Keratinocyte (primary cell): ENCODE measurements around the gene EFCAB6. TPM values are rescaled to one million over a fixed set of nuclear protein-coding genes. Genes with fewer than 3 reads are reported as not detected.
A peak's percentile ranks its signal among the peaks of the same experiment; 100 is the strongest.

Experiments used
- DNase-seq: peaks from one replicate; pipeline ENCODE4 v3.0.0-alpha.2; 2011; ENCODE audit warnings: low read depth, missing footprints, low spot score
- FAIRE-seq: peaks from 2 replicates; lab custom pipeline; 2011; peaks lifted over from hg19 to GRCh38; lab: Jason Lieb, UNC
- H2AFZ ChIP-seq: 2 replicates; pipeline ENCODE4 v1.6.0; 2012; ENCODE audit warnings: low read length, control low read depth, inconsistent platforms; ENCODE audit not compliant: control insufficient read depth
- H3K27ac ChIP-seq: 2 replicates; pipeline ENCODE4 v1.5.1; 2011; ENCODE audit warnings: low read length; ENCODE audit not compliant: control insufficient read depth, insufficient read depth
- H3K27me3 ChIP-seq: 3 replicates; pipeline ENCODE4 v1.6.0; 2011; ENCODE audit warnings: low read length; ENCODE audit not compliant: control insufficient read depth, insufficient read depth; ENCODE audit errors: extremely low read depth
- H3K36me3 ChIP-seq, 2 experiments: 2 replicates in 1 of 2; 3 replicates in 1 of 2; pipeline ENCODE4 v1.5.1; 2011; ENCODE audit warnings: low read length in 2 of 2, mild to moderate bottlenecking in 1 of 2; ENCODE audit not compliant: control insufficient read depth in 2 of 2, insufficient read depth in 2 of 2; ENCODE audit errors: extremely low read depth in 1 of 2
- H3K4me1 ChIP-seq: 3 replicates; pipeline ENCODE4 v1.5.1; 2011; ENCODE audit warnings: low read length; ENCODE audit not compliant: control insufficient read depth, insufficient read depth; ENCODE audit errors: extremely low read depth
- H3K4me2 ChIP-seq: 3 replicates; pipeline ENCODE4 v1.6.0; 2011; ENCODE audit warnings: low read depth, low read length; ENCODE audit not compliant: control insufficient read depth, insufficient read depth; ENCODE audit errors: extremely low read depth
- H3K4me3 ChIP-seq, 3 experiments: fragments of 200-600 bp in 1 of 3; sonication (generic) in 1 of 3; 2 replicates in 2 of 3; 3 replicates in 1 of 3; pipeline ENCODE4 v1.5.1; 2011 to 2016; ENCODE audit warnings: low read length in 3 of 3, mild to moderate bottlenecking in 3 of 3, control low read depth in 2 of 3, inconsistent platforms in 1 of 3, low read depth in 1 of 3, mixed read lengths in 1 of 3, mixed run types in 1 of 3, moderate library complexity in 1 of 3; ENCODE audit not compliant: control insufficient read depth in 2 of 3, insufficient read depth in 2 of 3; ENCODE audit errors: extremely low read depth in 1 of 3
- H3K79me2 ChIP-seq: 2 replicates; pipeline ENCODE4 v1.6.0; 2012; ENCODE audit warnings: low read length; ENCODE audit not compliant: control insufficient read depth, insufficient read depth
- H3K9ac ChIP-seq: 3 replicates; pipeline ENCODE4 v1.6.0; 2011; ENCODE audit warnings: low read length; ENCODE audit not compliant: control insufficient read depth, insufficient read depth; ENCODE audit errors: extremely low read depth
- H3K9me1 ChIP-seq: 3 replicates; pipeline ENCODE4 v1.6.0; 2011; ENCODE audit warnings: low read length; ENCODE audit not compliant: control insufficient read depth, insufficient read depth; ENCODE audit errors: extremely low read depth
- H3K9me3 ChIP-seq: 2 replicates; pipeline ENCODE4 v1.5.1; 2012; ENCODE audit warnings: low read depth, low read length; ENCODE audit not compliant: control insufficient read depth
- H4K20me1 ChIP-seq: 3 replicates; pipeline ENCODE4 v1.6.0; 2011; ENCODE audit warnings: low read length; ENCODE audit not compliant: control insufficient read depth, insufficient read depth; ENCODE audit errors: extremely low read depth
- CTCF ChIP-seq, 3 experiments: IDR thresholded peaks in 1 of 3; conservative IDR thresholded peaks in 1 of 3; optimal IDR thresholded peaks in 1 of 3; 2 replicates in 2 of 3; 3 replicates in 1 of 3; pipeline versions ENCODE3 to v1.5.1; 2011; ENCODE audit warnings: low read length in 3 of 3, mild to moderate bottlenecking in 3 of 3, moderate library complexity in 2 of 3, control low read depth in 1 of 3, inconsistent platforms in 1 of 3; ENCODE audit not compliant: insufficient read depth in 2 of 3; ENCODE audit errors: extremely low read depth in 1 of 3
- EZH2 ChIP-seq: IDR thresholded peaks from one replicate; pipeline ENCODE4 v1.6.1; 2012; ENCODE audit warnings: inconsistent platforms, mild to moderate bottlenecking, low read length, moderate library complexity
- dilution Hi-C: fragments of 300-500 bp; cut with MboI; formaldehyde crosslinking; loops from one replicate; pipeline ENCODE4 v1.7.0; 2020; ENCODE audit warnings: low sequenced_read_pairs; ENCODE audit not compliant: extremely low pct_ligation_motif_present
- polyA plus RNA-seq, 5 experiments: library from polyadenylated mRNA; depleted of rRNA in 3 of 5; stranded (reverse) in 3 of 5; stranded (forward) in 1 of 5; unstranded in 1 of 5; fragments of >200 nt; gene quantifications; 1 replicate in 1 of 5; 2 replicates in 3 of 5; 3 replicates in 1 of 5; pipeline versions ENCODE4 v1.2.1 to v1.2.3, GENCODE V29; 2011 to 2012; ENCODE audit warnings: missing spikeins in 2 of 5, low read depth in 1 of 5, low replicate concordance in 1 of 5

EFCAB6 gene
- polyA plus RNA-seq, 1 donor (not counting 4 experiments of a cell fraction or from before 2014, with no cell fraction given) = 0.18 TPM

DNA sequence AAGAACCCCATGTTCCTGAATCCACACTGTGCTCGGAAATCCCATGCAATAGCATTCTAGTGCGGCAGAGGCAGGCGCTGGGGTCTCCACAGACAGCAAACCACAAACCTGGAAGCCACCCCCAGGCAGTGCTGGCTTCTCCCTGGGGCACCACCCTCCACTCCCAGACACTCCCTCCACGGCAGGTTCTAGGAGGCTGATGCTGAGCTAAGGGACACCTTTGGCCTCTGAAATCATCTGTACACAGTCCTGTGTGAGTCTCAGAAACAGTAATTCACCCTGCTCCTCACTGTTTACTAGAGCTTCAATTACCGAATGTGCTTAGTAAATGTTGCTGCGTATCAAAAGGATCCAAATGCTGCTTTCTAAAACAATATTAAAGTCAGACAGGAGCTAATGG, 129.3 kb downstream of the EFCAB6 start:
- dilution Hi-C loops = no loop called here
- TF ChIP-seq EZH2 (no peak), CTCF (optimal IDR thresholded peaks at IDR 0.05 in 1 of 3, IDR thresholded peaks at IDR 0.05 in 1 of 3, conservative IDR thresholded peaks at IDR 0.05 in 1 of 3; ENCODE audit: extremely low read depth in 1 of 3, insufficient read depth in 2 of 3, low read length in 3 of 3) (no peak)
- Histone ChIP-seq H3K9me1 (no peaks in the 10 kb centered on the region), H3K79me2 (no peaks in the 10 kb centered on the region), H2AFZ (no peak overlapping the region), H3K4me3 (no peak overlapping the region), H3K4me1 (peaks cover 4% of the 10 kb centered on the region), H3K36me3 (no peaks in the 10 kb centered on the region), H3K4me2 (no peak overlapping the region), H4K20me1 (no peaks in the 10 kb centered on the region), H3K27ac (no peak overlapping the region), H3K9ac (no peak overlapping the region), H3K9me3 (no peaks in the 10 kb centered on the region), H3K27me3 (no peaks in the 10 kb centered on the region)
- FAIRE-seq = peak; percentile 29
- no peak for DNase-seq

DNA sequence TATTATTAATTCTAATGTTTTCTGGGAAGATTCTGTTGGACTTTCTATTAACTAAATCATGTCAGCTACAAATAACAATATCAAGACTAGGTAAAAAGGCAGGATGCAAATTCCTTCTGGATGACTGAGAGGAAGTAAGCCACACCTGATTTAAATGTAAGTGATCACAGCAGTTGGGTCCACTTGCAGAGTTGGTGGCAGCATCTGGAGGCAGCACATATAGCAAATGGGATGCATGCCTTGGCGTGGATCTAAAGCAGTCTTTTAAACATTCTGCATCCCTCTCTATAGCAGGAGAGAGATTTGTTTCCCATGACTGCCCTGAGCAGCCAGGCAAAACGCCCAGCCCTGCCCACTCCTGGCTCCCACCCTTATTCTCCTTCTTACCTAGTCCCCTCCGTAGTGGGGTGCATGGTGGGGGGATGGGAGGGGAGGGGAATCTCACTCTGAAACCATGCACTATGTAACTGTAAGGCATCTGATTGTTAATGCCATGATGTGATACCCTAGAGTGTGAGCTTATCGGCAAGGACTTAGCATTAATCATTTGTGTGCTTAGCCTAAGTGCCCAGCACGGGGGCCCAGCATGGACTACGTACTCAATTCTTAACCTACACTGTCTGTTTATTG, 130.3 kb downstream of the EFCAB6 start:
- H4K20me1 ChIP-seq = no peaks in the 10 kb centered on the region
- no peak overlapping the region for H3K4me3 ChIP-seq
- H3K27ac ChIP-seq = no peak overlapping the region
- no peak overlapping the region for H2AFZ ChIP-seq
- H3K9ac ChIP-seq = no peak overlapping the region
- peaks cover 4% of the 10 kb centered on the region for H3K4me1 ChIP-seq
- dilution Hi-C loops = no loop called here
- no peaks in the 10 kb centered on the region for H3K9me3 ChIP-seq
- H3K79me2 ChIP-seq = no peaks in the 10 kb centered on the region
- no peaks in the 10 kb centered on the region for H3K36me3 ChIP-seq
- TF ChIP-seq CTCF (optimal IDR thresholded peaks at IDR 0.05 in 1 of 3, IDR thresholded peaks at IDR 0.05 in 1 of 3, conservative IDR thresholded peaks at IDR 0.05 in 1 of 3; ENCODE audit: extremely low read depth in 1 of 3, insufficient read depth in 2 of 3, low read length in 3 of 3) (no peak), EZH2 (no peak)
- no peak overlapping the region for H3K4me2 ChIP-seq
- H3K9me1 ChIP-seq = no peaks in the 10 kb centered on the region
- DNase-seq (no peak), FAIRE-seq (peak; percentile 74)
- no peaks in the 10 kb centered on the region for H3K27me3 ChIP-seq
